CD4-positive, alpha-beta T cell (primary cell): ENCODE results near the gene PPP2R2B. TPM values are rescaled to one million over a fixed set of nuclear protein-coding genes. Genes with fewer than 3 reads are reported as not detected.
"Not testable (repeated sequence)": the region's sequence is repeated elsewhere in the genome, so short reads cannot be mapped to it uniquely, and the experiment has no call there.

Experiments used
- ATAC-seq: fragments of 200-7000 bp; cut with Tn5 transposase; one replicate; pipeline ENCODE4 v1.10.0; 2022; ENCODE audit warnings: mild to moderate bottlenecking; ENCODE audit not compliant: poor library complexity
- CTCF ChIA-PET: fragments of 350-600 bp; sonication (Branson Sonifier 250); formaldehyde crosslinking; loops from one replicate; lab custom pipeline; 2021; ENCODE audit warnings: antibody characterized with exemption, inconsistent platforms; lab: Charles Lee
- POLR2A ChIA-PET: fragments of 350-600 bp; sonication (Branson Sonifier 250); formaldehyde crosslinking; loops from one replicate; lab custom pipeline; 2021; ENCODE audit warnings: antibody characterized with exemption, inconsistent platforms; lab: Charles Lee
- DNase-seq, 14 experiments: peaks; one replicate each; pipeline ENCODE4 v3.0.0-alpha.2; 2013 to 2020; ENCODE audit warnings: mixed read lengths in 2 of 14
- H3K27ac ChIP-seq, 2 donors: one replicate each; pipeline versions ENCODE4 v1.5.1 to v1.7.0; 2013; ENCODE audit warnings: low read length in 2 of 2, low read depth in 1 of 2, mild to moderate bottlenecking in 1 of 2
- H3K27me3 ChIP-seq, 2 experiments: 1 replicate in 1 of 2; 2 replicates in 1 of 2; pipeline versions ENCODE4 v1.6.1 to v1.7.0; 2013; ENCODE audit warnings: low read length in 2 of 2, control low read depth in 1 of 2, mild to moderate bottlenecking in 1 of 2, moderate library complexity in 1 of 2; ENCODE audit not compliant: insufficient read depth in 2 of 2, control insufficient read depth in 1 of 2
- H3K36me3 ChIP-seq: one replicate; pipeline ENCODE4 v1.6.1; 2013; ENCODE audit warnings: low read length, control low read depth; ENCODE audit not compliant: insufficient read depth
- H3K4me1 ChIP-seq: one replicate; pipeline ENCODE4 v1.6.1; 2013; ENCODE audit warnings: low read length, control low read depth; ENCODE audit not compliant: insufficient read depth
- H3K4me3 ChIP-seq: one replicate; pipeline ENCODE4 v1.5.1; 2013; ENCODE audit warnings: mild to moderate bottlenecking, low read length, moderate library complexity
- H3K9me3 ChIP-seq, 2 experiments: 1 replicate in 1 of 2; 2 replicates in 1 of 2; pipeline versions ENCODE4 v1.6.1 to v1.7.0; 2013; ENCODE audit warnings: low read length in 2 of 2, mild to moderate bottlenecking in 2 of 2, control low read depth in 1 of 2, moderate library complexity in 1 of 2; ENCODE audit not compliant: control insufficient read depth in 1 of 2, insufficient read depth in 1 of 2
- H3K27ac Mint-ChIP-seq: one replicate; pipeline ENCODE4 v1.8.0; 2020; ENCODE audit warnings: mixed read lengths
- H3K27me3 Mint-ChIP-seq: one replicate; pipeline ENCODE4 v1.8.0; 2021; ENCODE audit warnings: mixed read lengths
- H3K36me3 Mint-ChIP-seq: one replicate; pipeline ENCODE4 v1.8.0; 2021; ENCODE audit warnings: low read depth, mixed read lengths
- H3K4me1 Mint-ChIP-seq: one replicate; pipeline ENCODE4 v1.8.0; 2021; ENCODE audit warnings: low read depth, mixed read lengths
- H3K4me3 Mint-ChIP-seq: one replicate; pipeline ENCODE4 v1.8.0; 2020; ENCODE audit warnings: mild to moderate bottlenecking, mixed read lengths
- H3K9me3 Mint-ChIP-seq: one replicate; pipeline ENCODE4 v1.8.0; 2020; ENCODE audit warnings: mixed read lengths
- CTCF ChIP-seq: fragments of 200-600 bp; IDR thresholded peaks from one replicate; pipeline ENCODE4 v1.8.0; 2022; ENCODE audit warnings: antibody characterized with exemption, mild to moderate bottlenecking
- intact Hi-C, 2 experiments: fragments of 100-400 bp; cut with DNase I in 1 of 2; cut with micrococcal nuclease in 1 of 2; formaldehyde crosslinking; loops; one replicate each; pipeline versions ENCODE4 v1.15.1 to v1.9.0; 2023 to 2025; cut with DNase I, micrococcal nuclease
- total RNA-seq, 174 experiments: library from RNA in 2 of 174; stranded (reverse) in 2 of 174; gene quantifications; one replicate each; pipeline ENCODE4 v1.2.3 and lab custom pipeline; 2021 to 2026

Gene PPP2R2B
- total RNA-seq, 2 experiments from 2014 or later = 4.1 to 4.2 TPM

DNA sequence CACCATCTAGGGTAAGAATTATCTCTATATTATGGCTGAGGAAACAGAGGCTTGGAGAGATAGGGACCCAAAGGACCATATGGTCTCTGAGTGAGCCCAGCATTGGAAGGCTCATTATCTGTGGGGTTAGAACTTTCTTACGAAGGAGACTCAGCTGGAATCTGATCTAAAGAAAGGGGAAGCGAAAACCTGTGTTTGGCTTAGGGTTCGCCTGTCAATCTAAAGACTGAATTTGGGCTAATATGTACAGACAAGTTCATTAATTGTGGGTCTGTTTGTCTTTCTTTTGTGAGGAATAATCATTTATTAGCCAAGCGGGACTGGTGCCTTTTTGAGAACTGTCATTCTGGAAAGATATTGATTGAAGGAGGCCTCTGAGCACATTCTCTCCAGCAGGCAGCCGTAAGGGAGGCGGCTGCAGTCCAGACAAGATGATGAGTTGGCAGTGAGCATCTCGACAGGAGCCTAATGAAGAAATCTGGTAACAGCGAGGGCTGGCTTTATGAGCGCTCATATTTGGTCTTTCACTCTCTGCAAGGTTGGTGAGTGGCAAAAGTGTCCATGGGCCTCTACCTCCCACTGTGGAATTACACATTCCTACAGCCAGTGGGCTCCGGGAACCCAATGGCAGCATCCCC lies 258.4 kb downstream of the PPP2R2B start:
- Mint-ChIP-seq H3K36me3 (peaks cover 3% of the 10 kb centered on the region), H3K27me3 (no peaks in the 10 kb centered on the region), H3K4me3 (no peak overlapping the region), H3K27ac (no peak overlapping the region), H3K4me1 (no peaks in the 10 kb centered on the region), H3K9me3 (peaks cover 6% of the 10 kb centered on the region)
- no peak for TF ChIP-seq CTCF
- no peaks in the 10 kb centered on the region for H3K27me3 ChIP-seq
- H3K4me1 ChIP-seq = no peaks in the 10 kb centered on the region
- ATAC-seq (no peak), DNase-seq (no peak)
- CTCF ChIA-PET = no interaction called here
- H3K4me3 ChIP-seq = no peak overlapping the region
- intact Hi-C loops = no loop called here
- no peak overlapping the region for H3K27ac ChIP-seq
- peaks cover 0 to 4% of the 10 kb centered on the region in 2 experiments for H3K9me3 ChIP-seq
- no peaks in the 10 kb centered on the region for H3K36me3 ChIP-seq
- POLR2A ChIA-PET = no interaction called here

GRCh38 chr5:146618434-146618833 lies 260.1 kb downstream of the PPP2R2B start:
- peaks cover 0 to 4% of the 10 kb centered on the region in 2 experiments for H3K9me3 ChIP-seq
- intact Hi-C loops = no loop called here
- no peaks in the 10 kb centered on the region for H3K27me3 Mint-ChIP-seq
- POLR2A ChIA-PET = no interaction called here
- no peaks in the 10 kb centered on the region for H3K27me3 ChIP-seq
- peaks cover 6% of the 10 kb centered on the region for H3K9me3 Mint-ChIP-seq
- CTCF ChIA-PET = no interaction called here
- TF ChIP-seq CTCF = no peak
- H3K36me3 ChIP-seq = no peaks in the 10 kb centered on the region
- H3K27ac Mint-ChIP-seq = no peak overlapping the region
- H3K27ac ChIP-seq = no peak overlapping the region
- no peak overlapping the region for H3K4me3 Mint-ChIP-seq
- DNase-seq (no peak), ATAC-seq (no peak)
- H3K36me3 Mint-ChIP-seq = peaks cover 3% of the 10 kb centered on the region
- no peak overlapping the region for H3K4me3 ChIP-seq
- H3K4me1 ChIP-seq = no peaks in the 10 kb centered on the region
- H3K4me1 Mint-ChIP-seq = no peaks in the 10 kb centered on the region

DNA sequence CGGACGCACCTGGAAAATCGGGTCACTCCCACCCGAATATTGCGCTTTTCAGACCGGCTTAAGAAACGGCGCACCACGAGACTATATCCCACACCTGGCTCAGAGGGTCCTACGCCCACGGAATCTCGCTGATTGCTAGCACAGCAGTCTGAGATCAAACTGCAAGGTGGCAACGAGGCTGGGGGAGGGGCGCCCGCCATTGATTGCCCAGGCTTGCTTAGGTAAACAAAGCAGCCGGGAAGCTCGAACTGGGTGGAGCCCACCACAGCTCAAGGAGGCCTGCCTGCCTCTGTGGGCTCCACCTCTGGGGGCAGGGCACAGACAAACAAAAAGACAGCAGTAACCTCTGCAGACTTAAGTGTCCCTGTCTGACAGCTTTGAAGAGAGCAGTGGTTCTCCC lies 268.8 kb downstream of the PPP2R2B start:
- CTCF ChIA-PET, H3K4me3 ChIP-seq, ATAC-seq, H3K9me3 Mint-ChIP-seq, H3K9me3 ChIP-seq, H3K27me3 ChIP-seq, H3K36me3 Mint-ChIP-seq, H3K27ac ChIP-seq, POLR2A ChIA-PET, H3K27me3 Mint-ChIP-seq, intact Hi-C loops, DNase-seq, H3K27ac Mint-ChIP-seq, H3K36me3 ChIP-seq, H3K4me1 Mint-ChIP-seq, H3K4me1 ChIP-seq, H3K4me3 Mint-ChIP-seq: not testable (repeated sequence)
